NCI-H146 (cell line): ENCODE results near the gene KMT2C.
"Not testable (repeated sequence)": the region's sequence is repeated elsewhere in the genome, so short reads cannot be mapped to it uniquely, and the experiment has no call there.

ENCODE experiments used
- DNase-seq: peaks from one replicate; lab custom pipeline; 2025; lab: John Stamatoyannopoulos, UW

Gene KMT2C

DNA sequence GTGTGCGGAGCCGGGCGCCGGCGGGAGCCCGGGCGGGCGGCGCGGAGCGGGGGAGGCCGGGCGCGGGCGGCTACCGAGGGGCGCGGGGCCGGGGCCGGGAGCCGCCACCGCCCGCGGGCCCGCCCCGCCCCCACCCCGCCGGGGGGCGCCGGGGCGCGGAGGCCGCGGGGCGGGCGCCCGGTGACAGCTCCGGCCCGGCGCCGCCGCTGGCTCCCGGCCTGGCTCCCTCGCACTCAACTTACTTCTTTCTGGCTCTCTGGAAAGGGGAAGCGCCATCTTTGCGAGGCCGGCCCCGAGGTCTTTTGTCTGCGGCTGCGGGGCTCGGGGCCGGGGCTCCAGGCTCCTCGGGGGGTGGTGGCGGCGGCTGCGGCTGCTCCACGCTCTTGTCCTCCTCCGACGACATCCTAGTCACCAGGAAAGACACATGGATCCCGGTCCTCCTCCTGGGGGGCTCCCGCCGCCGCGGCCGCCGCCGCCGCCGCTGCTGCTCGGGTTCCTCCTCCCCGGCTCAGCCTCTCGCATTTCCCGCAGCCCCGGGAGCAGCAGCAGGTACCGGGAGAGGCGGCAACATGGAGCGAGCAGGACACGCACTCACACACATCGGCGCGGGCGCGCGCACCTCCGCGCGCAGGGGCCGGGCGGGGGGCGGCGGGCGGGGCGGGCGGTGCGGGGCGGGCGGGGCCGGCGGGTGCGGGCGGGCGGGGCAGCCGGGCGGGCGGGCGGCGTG lies at the start of gene KMT2C:
KMT2C (minus strand) TSS at position 620 of the 727 bp plus-strand sequence; CDS start at position 403, 217 bp downstream.
- DNase-seq = peak; percentile 75

- DNase-seq = no peak
Observed at GRCh38 chr7:152481082-152481481, 45.3 kb upstream of the KMT2C start.

GRCh38 chr7:152480664-152481063 lies 44.9 kb upstream of the KMT2C start:
- DNase-seq = no peak

DNA sequence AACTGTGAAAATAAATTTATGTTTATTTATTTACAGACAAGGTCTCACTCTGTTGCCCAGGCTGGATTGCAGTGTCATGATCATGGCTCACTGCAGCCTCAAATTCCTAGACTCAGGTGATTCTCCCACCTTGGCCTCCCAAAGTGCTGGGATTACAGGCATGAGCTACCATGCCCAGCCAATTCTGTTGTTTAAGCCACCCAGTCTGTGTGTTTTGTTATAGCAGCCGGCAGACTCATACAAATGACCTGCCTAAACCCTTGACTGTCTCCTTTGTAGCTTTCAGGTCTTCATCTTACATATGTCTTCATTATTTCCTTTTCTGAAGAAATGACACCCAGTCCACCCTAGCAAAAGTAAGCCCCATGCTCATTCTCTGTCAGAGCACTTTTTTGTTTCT lies 43.8 kb upstream of the KMT2C start:
- DNase-seq = no peak

- no peak for DNase-seq
Observed at GRCh38 chr7:152478140-152478539, 42.3 kb upstream of the KMT2C start.

GRCh38 chr7:152477079-152477478 lies 41.3 kb upstream of the KMT2C start:
- DNase-seq = no peak

GRCh38 chr7:152476551-152476950 lies 40.7 kb upstream of the KMT2C start:
- no peak for DNase-seq

DNA sequence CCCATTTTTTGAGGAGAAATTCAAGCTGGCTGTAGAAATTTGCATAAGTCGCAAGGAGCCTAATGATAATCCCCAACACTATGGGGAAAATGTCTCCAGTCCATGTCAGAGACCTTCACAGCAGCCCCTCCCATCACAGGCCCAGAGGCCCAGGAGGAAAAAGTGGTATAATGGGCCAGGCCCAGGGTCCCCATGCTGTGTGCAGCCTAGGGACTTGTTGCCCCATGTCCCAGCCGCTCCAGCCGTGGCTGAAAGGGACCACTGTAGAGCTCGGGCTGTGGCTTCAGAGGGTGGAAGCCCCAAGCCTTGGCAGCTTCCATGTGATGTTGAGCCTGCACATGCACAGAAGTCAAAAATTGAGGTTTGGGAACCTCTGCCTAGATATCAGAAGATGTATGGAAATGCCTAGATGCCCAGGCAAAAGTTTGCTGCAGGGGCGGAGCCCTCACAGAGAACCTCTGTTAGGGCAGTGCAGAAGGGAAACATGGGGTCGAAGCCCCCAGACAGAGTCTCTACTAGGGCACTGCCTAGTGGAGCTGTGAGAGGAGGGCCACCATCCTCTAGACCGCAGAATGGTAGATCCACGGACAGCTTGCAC lies 35.3 kb upstream of the KMT2C start:
- DNase-seq = not testable (repeated sequence)

- DNase-seq = not testable (repeated sequence)
Observed at GRCh38 chr7:152470251-152471022, 34.6 kb upstream of the KMT2C start.

DNA sequence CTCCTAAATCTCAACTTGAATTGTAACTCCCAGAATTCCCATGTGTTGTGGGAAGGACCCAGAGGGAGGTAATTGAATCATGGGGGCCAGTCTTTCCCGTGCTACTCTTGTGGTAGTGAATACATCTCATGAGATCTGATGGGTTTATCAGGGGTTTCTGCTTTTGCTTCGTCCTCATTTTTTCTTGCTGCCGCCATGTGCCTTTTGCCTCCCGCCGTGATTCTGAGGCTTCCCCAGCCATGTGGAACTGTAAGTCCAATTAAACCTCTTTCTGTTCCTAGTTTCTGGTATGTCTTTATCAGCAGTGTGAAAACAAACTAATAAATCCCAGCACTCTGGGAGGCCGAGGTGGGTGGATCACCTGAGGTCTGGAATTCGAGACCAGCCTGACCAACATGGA lies 33.8 kb upstream of the KMT2C start:
- not testable (repeated sequence) for DNase-seq

DNA sequence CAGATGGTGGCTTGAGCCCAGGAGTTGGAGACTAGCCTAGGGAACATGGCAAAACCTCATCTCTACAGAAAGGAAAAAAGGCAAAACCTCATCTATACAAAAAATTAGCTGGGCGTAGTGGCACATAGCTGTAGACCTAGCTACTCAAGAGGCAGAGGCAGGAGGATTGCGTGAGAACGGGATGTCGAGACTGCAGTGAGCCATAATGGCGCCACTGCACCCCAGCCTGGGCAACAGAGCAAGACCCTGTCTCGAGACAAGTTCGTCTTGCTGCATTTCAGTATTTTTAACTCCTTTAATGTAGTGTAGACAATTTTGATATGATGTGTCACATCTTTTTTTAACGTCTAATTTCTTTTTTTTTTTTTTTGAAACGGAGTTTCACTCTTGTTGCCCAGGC lies 31.4 kb upstream of the KMT2C start:
- DNase-seq = no peak

DNA sequence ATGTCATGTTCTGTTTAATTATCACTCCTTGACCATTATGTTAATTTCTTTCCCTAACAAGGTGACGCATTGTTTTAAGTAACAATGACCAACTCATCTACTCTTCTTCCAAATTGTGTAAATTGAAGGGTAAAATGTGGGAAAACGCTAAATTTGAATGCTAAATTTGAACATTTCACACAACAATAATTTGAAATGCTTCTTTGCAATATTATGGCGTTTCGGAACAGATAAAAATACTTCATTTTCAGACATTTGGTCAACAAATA lies 29.2 kb upstream of the KMT2C start:
- no peak for DNase-seq

- peak; percentile 82 for DNase-seq
Observed at GRCh38 chr7:152464312-152465118, 28.7 kb upstream of the KMT2C start.

DNA sequence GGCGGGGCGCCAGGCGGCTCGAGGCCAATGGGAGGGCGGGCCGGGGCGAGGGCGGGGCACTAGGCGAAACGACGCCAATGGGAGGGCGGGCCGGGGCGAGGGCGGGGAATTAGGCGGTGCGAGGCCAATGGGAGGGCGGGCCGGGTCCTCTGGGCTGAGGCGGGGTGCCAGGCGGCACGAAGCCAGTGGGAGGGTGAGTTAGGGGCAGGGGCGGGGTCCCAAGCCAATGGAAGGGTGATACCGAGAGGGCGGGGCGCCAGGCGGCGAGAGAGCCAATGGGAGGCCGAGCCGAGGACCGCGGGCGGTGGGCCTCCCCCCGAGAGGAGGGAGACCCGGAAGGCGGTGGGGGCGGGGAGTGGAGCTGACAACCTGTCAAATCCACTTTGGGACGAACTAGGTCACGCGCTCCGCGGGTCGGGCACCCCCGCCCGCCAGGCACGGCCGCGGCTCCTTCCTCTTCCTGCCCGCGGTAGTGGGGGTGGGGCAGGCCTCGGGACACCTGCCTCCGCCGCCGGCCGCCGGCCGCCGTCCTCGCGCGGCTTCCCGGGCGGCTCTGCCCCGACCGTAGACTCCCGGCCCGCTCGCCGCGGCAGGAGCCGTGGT lies 28.0 kb upstream of the KMT2C start:
- peak; percentile 100 for DNase-seq

DNA sequence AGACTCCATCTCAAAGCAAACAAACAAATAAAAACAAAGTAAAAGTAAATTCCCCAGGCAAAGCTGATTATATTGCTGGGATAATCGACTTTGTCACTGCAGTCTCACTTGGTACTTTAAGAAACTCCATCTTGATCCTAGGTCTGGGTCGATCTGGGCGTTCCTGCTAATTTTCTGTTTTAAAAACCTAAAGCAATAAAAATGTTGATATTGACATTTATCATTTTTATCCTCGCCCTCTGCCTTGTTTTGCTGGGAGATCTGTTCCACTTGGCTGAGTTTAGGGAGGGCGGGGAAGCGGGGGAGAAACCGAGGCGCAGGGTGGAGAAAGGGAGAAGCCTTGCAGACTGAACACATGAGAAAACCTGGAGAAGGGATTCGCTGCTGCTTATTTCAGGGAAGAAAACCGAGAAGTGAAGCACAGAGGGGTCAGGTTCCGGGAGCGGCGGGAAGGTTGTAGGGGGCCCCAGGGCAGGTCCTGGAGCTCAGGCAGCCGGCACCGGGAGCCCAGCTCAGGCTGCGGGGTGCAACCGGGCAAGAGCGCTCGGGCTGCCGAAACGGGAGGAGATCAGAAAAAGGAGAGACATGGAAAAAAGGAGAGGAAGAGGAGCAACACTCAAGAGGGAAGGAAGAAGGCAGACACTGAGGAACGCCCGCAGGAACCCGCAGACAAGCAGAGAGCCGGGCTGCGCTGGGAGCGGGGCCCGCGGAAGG lies 27.3 kb upstream of the KMT2C start:
- peak; percentile 77 for DNase-seq

DNA sequence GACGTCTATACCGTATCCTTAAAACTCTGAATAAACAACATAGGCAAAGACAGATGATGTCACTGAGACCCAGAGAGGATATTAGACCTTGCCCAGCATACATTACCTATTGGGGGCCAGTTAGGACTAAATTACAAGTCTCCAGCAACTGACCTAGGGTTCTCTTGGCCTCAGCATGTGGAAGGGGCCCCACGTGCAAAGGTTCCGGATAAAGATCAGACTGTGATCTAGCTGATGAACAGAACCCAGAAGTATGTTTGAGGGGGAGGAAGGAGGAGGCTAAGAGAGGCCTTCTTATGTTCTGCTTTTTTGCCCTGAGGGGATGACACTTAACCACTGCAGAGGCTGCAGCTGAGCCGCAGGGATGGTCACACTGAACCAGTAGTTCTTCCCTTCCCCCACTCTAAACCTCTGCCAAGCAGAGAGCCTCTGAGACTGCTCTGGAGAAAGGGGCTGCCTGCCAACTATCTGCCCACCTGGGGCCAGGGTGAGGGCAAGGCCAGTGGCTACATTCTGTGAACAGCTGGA lies 24.0 kb upstream of the KMT2C start:
- peak; percentile 67 for DNase-seq

DNA sequence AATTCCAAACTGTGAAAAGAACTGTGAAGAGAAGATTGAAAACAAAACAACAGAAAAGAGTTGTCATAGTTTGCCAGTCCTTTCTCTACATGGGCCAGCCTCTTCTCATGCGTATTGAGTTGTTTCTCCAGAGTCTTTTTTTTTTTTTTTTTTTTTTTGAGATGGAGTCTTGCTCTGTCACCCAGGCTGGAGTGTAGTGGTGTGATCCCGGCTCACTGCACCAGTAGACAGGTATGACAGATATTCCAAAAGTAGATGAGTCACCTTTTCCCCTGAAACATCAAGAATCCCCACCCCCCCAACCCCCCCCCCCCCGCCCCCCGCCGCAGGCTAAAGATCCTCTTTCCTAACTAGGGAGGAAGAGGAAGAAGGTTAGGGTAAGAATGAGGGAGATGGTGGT lies 15.6 kb upstream of the KMT2C start:
- no peak for DNase-seq

DNA sequence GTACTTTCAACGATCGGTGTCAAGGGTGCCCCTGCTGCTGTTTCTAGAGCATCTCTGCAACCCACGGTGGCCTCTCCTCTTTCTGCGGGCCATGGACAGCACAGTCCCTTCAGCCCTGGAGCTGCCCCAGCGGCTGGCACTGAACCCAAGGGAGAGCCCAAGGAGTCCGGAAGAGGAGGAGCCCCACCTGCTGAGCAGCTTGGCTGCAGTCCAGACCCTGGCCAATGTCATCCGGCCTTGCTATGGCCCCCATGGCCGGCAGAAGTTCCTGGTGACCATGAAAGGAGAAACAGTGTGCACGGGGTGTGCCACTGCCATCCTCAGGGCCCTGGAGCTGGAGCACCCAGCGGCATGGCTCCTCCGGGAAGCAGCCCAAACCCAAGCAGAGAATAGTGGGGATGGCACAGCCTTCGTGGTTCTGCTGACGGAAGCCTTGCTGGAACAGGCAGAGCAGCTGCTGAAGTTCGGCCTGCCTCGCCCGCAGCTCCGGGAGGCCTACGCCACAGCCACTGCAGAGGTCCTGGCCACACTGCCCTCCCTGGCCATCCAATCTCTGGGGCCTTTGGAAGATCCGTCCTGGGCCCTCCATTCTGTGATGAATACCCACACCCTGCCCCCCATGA lies 9.7 kb upstream of the KMT2C start:
- DNase-seq = peak; percentile 62

- DNase-seq = no peak
Observed at GRCh38 chr7:152443586-152443985, 7.8 kb upstream of the KMT2C start.

- no peak for DNase-seq
Observed at GRCh38 chr7:152442330-152442835, 6.6 kb upstream of the KMT2C start.
